Keratinocyte (primary cell): Measurements from ENCODE around the gene ZBTB37.

ENCODE experiments used
- CTCF ChIP-seq, 3 experiments: IDR thresholded peaks in 1 of 3; conservative IDR thresholded peaks in 1 of 3; optimal IDR thresholded peaks in 1 of 3; 2 replicates in 2 of 3; 3 replicates in 1 of 3; pipeline versions ENCODE3 to v1.5.1; 2011; ENCODE audit warnings: low read length in 3 of 3, mild to moderate bottlenecking in 3 of 3, moderate library complexity in 2 of 3, control low read depth in 1 of 3, inconsistent platforms in 1 of 3; ENCODE audit not compliant: insufficient read depth in 2 of 3; ENCODE audit errors: extremely low read depth in 1 of 3
- EZH2 ChIP-seq: IDR thresholded peaks from one replicate; pipeline ENCODE4 v1.6.1; 2012; ENCODE audit warnings: inconsistent platforms, mild to moderate bottlenecking, low read length, moderate library complexity

GRCh38 chr1:173889885-173890284 lies 21.7 kb downstream of the ZBTB37 start:
- TF ChIP-seq CTCF (optimal IDR thresholded peaks at IDR 0.05 in 1 of 3, IDR thresholded peaks at IDR 0.05 in 1 of 3, conservative IDR thresholded peaks at IDR 0.05 in 1 of 3; ENCODE audit: extremely low read depth in 1 of 3, insufficient read depth in 2 of 3, low read length in 3 of 3) = no peak
- TF ChIP-seq EZH2 = no peak
